ENCODE data around the gene DAGLA.

Gene DAGLA

GRCh38 chr11:61752117-61752924 is 72.1 kb downstream of the DAGLA start, which contains the start of gene MYRF:
TSS of gene MYRF (plus strand) at chr11:61752636. CDS start at chr11:61752745, 109 bp downstream.
- DNase-seq, result peak; percentile 81

- DNase-seq, result no peak
Measured at GRCh38 chr11:61752925-61753521, 72.8 kb downstream of the DAGLA start.

- no peak for DNase-seq
Measured at GRCh38 chr11:61753672-61754071, 73.5 kb downstream of the DAGLA start.

- DNase-seq, result no peak
Measured at GRCh38 chr11:61754534-61755482, 74.6 kb downstream of the DAGLA start.

GRCh38 chr11:61756147-61756451 is 75.9 kb downstream of the DAGLA start:
- no peak for DNase-seq

- DNase-seq, result peak; percentile 88
Measured at GRCh38 chr11:61756452-61757212, 76.4 kb downstream of the DAGLA start.

GRCh38 chr11:61757213-61757862 is 77.1 kb downstream of the DAGLA start:
- no peak for DNase-seq

GRCh38 chr11:61760946-61761345 is 80.8 kb downstream of the DAGLA start:
- DNase-seq, result no peak

GRCh38 chr11:61761440-61762222 is 81.4 kb downstream of the DAGLA start:
- no peak for DNase-seq

- DNase-seq, result no peak
Measured at GRCh38 chr11:61762223-61762615, 82.0 kb downstream of the DAGLA start.

GRCh38 chr11:61762798-61763197 is 82.6 kb downstream of the DAGLA start:
- no peak for DNase-seq

GRCh38 chr11:61763930-61764605 is 83.9 kb downstream of the DAGLA start:
- DNase-seq, result no peak

- no peak for DNase-seq
Measured at GRCh38 chr11:61764606-61765260, 84.5 kb downstream of the DAGLA start.

GRCh38 chr11:61765550-61766253 is 85.5 kb downstream of the DAGLA start:
- no peak for DNase-seq

- peak; percentile 61 for DNase-seq
Measured at GRCh38 chr11:61766353-61766841, 86.2 kb downstream of the DAGLA start.

- no peak for DNase-seq
Measured at GRCh38 chr11:61768376-61769076, 88.3 kb downstream of the DAGLA start.

- DNase-seq, result no peak
Measured at GRCh38 chr11:61769169-61769920, 89.2 kb downstream of the DAGLA start.
